GM18858 (cell line): Measurements from ENCODE around the gene POLRMT.

ENCODE experiments used
- ATAC-seq: cut with Tn5 transposase; IDR thresholded peaks from one replicate; pipeline ENCODE4 v1.9.1; 2021; ENCODE audit not compliant: unreplicated experiment

The POLRMT gene

DNA sequence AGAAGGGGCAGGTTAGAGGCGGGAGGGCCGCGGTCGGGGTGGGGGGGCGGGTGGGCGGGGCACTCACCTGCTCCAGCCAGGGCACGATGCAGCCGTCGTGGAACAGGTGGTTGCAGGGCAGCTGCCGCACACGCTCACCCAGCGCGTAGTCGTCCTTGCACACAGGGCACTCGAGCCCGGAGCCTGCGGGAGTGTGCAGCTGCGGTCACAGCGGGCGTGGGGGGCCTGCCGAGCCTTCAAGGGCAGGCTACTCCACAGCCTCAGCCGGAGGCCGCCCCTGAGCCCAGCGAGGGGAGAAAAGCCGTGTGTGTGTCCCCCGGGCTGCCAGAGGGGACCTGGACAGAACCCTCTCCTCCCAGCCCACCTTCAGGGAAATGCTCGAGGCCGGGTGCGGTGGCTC, 15.0 kb upstream of the POLRMT start:
- no peak for ATAC-seq

DNA sequence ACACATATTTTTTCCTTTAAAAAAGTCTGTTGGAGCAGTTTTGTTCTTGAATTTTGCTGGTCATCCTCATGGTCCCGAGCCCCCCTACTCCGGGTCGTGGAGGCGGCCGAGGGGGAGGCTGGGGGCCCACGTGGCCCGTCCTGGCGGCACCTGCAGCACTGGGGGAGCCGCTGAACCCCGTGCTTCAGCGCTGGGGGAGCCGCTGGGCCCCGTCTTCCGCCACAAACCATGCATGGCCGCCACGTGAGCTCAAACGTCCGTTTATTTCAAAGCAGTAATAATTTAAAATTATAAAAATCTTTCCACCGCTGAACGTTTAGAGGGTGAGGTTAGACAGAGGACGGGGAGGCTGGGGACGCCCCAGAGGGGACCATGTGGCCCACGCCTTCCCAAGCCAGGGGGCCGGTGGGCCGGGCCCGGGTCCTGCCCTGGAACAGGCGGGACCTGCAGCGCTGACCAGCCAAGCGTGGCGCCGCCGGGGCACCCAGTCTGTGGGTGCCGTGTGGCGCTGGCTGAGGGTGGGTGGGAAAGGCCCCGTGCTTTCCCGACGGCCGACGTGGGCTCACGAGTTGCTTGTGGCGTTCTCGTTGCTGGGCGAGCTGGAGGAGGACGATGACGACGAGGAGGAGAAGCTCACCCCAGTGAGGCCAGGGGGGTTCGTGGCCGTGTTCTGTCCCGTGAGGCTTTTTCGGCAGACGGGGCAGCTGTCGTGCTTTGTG, 14.4 kb upstream of the POLRMT start:
- no peak for ATAC-seq

DNA sequence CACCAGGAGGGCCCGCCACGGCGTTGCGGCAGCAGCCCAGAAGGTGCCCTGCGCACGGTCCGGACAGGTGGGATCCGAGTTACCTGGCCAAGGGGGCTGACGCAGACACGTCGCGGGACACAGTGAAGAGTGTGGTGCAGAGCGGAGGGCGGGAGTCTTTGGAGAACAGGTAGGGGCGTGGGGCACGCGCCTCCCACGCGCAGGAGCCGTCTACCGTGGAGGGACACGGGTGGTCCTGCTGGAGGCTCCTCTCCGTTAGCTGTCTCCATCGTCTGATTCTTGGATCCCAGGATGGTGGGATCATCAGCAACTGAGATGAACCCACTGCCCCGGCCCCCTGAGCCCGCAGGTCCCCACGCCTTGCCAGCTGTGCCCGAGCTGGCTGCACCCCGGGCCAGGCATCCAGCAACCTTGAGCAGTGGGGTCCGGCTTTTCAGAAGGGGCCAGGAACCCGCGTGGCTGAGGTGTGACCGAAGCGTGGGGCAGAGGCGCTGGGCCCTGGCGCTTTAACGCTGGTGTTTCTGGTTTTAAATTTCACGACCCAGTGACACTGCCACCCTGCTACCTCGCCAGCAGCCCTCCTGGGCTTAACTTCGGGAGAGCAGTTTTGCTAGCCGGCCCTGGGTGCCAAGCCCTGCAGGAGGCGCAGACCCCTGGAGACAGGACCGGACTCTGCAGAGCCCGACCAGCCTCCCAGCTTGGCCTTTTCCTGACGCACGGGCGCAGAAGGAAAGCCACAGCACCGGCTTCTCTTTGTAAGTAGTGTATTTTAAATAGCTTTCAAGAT, 13.6 kb upstream of the POLRMT start:
- no peak for ATAC-seq

DNA sequence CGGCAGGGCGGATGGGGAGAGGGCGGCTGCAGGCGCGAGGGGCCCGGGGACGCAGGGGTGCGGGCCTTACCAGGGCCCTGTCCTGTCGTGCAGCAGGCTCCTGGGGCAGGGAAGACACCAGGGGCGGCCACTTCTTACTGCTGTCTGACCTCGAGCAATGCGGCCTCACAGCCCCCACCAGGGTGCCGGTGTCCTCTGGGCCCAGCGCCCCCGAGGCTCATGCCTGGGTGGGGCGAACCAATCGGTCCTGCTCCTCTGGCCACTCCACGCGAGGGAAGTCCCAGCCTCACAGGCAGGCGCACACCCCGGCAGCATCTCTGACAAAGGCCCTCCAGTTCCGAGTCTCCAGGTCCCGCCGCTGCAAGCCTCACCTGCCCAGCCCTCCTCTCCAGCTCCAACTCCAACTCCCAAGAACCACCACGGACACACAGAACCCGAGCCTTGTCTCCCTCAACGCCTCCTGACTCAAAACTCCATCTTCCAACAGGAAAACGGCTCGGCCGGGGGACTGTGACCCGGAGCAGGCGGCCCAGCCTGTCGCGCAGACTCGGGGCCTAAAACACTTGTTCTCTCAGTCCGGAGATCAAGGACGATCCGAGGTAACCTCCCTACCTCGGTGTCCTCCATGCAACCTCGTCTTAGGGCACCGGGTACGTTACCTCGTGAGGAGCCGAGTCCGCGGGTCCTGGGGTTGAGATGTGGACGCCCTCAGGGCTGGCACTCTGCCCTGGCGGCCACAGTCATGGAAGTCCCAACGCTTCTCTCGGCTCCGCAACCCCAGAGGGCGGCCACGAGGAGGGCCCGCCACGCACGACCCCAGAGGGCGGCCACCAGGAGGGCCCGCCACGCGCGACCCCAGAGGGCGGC, 12.8 kb upstream of the POLRMT start:
- ATAC-seq: no peak

DNA sequence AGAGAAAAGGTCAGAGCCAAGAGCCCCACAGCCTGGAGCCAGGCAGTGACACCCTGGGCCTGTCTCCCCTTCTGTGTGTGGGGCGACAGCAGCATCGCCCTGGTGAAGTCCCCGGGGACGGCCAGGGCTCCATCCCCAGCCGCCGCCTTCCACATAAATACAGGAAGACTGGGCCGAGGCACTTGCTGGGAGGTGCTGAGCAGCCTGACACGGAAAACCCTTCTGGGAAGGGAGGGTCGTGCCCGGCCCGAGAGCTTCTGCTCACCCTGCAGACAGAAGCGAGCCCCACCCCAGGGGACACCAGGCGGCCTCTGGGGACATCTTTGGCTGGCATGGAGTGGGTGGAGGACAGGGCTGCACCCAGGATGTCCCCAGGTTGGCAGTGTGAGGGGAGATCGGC, 11.5 kb upstream of the POLRMT start:
- ATAC-seq: no peak

DNA sequence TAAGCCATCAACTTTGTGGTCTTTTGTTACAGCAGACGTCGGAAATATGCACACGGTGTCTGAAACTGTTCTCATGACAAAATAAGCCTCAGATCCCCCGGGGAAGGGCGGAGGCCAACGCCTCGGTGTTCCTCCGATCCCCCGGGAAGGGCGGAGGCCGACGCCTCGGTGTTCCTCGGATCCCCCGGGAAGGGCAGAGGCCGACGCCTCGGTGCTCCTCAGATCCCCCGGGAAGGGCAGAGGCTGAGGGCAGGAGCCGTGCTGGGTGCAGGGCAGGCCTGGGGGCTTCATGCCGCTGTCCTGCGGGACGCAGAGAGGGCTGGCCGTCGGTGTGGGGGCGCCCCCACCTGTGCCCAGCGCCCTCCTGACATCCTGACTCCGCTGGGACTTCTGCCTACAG, 11.0 kb upstream of the POLRMT start:
- ATAC-seq: no peak

DNA sequence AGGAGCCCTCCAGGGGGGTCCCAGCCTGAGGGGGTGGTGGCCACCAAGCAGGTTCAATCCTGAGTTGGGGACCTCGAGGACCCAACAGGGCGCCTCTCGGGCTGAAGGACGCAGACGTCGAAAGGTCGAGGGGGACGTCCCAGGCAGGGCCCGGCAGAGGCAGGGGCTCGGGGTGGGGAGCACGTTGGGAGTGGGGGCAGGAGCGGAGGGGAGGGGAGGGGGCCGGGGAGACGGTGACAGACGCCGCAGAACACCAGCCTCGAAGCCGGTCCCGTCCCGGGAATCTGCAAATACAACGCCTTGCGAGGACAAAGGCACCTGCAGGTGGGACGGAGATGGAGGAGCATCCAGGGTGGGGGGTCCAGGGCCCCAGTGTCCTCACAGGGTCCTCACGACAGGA, 10.4 kb upstream of the POLRMT start:
- ATAC-seq: no peak

DNA sequence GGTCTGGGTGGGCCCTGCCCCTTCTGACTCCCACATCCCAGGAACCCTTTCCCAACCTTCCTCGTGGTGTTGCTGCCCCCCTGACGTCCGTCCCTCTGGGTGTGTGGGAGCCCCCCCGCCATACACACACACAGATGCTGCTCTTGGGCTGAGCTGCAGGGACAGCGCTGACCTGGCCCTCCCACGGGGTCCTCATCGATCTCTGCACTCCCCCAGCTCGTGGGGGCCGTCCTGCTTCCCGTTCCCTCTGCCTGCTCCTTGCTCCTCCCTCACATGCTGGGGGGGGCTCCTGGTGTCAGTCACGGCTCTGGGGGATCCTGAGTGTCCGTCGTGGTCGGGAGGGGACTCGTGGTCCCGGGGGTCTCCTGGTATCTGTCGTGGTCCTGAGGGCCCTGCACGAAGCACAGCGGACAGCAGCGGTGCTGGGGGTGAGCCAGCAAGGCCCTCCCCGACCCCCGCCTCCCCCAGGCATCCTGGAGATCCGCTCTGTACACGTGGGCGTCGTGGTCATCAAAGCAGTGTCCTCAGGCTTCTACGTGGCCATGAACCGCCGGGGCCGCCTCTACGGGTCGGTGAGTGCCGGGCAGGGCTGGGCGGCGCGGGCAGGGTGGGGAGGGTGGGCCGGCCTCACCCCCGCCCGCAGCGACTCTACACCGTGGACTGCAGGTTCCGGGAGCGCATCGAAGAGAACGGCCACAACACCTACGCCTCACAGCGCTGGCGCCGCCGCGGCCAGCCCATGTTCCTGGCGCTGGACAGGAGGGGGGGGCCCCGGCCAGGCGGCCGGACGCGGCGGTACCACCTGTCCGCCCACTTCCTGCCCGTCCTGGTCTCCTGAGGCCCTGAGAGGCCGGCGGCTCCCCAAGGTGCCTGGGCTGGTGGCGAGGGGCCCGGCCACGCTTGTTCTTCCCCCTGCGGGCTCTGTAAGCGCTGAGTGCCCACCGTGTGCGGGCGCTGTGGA, 9.7 kb upstream of the POLRMT start:
- no peak for ATAC-seq

DNA sequence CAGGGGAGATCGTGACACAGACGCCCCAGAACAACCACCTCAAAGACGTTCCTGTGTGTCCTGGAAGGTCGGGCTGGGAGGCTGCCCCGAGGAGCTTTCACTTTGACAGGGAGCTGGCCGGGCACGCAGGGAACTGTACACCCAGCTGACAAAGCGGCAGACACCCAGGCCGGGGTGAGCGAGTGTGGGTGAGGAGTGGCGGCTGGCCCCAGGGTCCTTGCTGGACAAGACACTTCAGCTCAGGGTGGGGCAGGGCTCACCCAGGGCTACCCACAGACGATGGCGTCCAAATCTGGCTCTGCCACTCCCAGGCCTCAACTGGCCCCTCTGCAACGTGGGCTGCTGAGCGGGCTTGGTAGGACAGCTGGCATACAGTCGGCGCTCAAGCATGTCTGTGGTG, 8.4 kb upstream of the POLRMT start:
- no peak for ATAC-seq

DNA sequence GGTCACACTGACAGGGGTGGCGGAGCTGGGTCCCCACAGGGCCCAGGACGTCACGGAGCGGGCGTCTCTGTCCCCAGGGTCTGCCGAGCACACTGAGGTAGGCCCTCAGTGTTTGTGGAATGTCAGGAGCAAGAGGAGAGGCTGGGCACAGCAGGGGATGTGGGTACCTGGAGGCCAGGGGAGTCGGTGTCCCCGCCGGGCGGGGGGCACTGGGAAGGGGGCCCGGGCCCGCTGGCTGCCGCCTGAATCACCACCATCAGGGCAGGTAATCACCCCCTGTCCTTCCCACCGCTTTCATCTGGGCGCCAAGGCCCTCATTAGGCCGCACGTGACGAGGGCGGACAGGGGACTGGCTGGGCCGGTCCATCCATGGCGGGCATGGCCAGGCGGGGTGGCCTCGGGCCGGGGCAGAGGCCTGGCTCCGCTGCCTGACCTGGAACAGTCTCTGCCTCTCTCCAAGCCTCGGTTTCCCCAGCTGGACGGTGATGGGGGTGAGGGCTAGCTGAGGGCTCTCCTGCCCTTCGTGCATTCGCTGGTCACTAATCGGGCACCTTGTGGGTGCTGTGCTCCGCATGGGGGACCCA, 7.4 kb upstream of the POLRMT start:
- no peak for ATAC-seq

DNA sequence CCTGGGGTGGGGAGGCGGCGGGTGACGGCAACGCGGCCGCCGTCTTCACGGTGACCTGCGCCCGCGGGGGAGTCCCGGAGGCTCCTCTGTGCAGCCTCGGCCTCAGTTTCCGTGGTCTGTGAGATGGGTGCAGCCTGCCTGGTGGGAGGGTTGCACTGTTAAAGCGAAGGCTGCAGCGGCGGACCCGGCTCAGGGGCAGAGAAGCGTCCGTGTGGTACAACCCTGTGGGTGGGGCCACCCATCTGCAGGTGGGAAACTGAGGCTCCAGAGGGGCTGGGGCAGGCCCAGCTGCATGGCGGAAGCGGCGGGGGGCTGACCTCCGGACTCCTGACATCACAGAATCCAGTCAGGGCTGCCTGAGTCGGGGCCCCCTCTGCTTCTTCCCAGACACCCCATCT, 6.8 kb upstream of the POLRMT start:
- no peak for ATAC-seq

DNA sequence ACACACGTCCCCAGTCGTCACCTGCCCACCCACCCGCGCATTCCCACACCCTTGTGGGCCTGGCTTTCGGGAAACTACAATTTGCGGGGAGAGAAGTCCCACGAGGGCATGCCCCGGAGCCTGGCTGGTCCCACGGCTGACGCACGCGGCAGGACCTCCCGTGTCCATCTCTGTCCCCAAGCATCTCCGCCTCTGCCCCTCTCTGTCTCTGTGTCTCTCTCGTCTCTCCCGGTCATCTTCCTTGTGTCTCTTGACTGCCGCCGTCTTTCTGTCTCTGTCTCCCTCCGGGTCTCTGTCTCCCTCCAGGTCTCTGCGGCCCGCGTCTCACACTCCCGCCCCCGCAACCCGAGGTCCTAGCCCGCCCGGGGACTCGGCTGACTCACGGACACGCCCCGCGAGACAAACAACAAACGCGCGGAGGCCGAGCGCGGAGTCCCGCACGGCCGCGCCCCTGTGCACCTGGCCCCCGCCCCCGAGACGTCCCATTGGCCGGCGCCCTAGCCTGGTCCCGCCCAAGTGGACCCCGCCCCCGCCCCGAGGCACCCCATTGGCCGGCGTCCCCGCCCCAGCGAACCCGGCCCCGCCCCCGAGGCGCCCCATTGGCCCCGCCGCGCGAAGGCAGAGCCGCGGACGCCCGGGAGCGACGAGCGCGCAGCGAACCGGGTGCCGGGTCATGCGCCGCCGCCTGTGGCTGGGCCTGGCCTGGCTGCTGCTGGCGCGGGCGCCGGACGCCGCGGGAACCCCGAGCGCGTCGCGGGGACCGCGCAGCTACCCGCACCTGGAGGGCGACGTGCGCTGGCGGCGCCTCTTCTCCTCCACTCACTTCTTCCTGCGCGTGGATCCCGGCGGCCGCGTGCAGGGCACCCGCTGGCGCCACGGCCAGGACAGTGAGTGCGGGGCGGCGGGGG, 6.2 kb upstream of the POLRMT start, which contains the start of gene FGF22:
TSS of gene FGF22 (plus strand) at position 627 of the 908 bp plus-strand sequence. CDS start at position 674, 47 bp downstream.
- no peak for ATAC-seq

DNA sequence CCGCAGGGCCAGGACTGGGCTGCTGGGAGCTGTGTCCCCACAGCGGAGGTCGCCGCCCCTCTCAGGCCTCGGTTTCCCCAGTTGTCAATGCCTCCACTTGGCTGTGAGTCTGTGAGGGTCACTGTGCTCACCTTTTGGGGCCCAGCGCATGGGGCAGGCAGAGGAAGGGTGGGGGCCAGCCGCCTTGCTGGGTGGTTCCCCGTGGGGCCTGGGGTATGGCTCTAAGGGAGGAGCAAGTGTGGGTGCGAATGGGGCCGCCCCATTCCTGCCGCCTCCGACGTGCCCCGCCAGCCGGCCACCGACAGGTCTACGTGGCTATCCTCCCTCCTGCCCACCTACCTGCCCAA, 5.5 kb upstream of the POLRMT start:
- no peak for ATAC-seq

DNA sequence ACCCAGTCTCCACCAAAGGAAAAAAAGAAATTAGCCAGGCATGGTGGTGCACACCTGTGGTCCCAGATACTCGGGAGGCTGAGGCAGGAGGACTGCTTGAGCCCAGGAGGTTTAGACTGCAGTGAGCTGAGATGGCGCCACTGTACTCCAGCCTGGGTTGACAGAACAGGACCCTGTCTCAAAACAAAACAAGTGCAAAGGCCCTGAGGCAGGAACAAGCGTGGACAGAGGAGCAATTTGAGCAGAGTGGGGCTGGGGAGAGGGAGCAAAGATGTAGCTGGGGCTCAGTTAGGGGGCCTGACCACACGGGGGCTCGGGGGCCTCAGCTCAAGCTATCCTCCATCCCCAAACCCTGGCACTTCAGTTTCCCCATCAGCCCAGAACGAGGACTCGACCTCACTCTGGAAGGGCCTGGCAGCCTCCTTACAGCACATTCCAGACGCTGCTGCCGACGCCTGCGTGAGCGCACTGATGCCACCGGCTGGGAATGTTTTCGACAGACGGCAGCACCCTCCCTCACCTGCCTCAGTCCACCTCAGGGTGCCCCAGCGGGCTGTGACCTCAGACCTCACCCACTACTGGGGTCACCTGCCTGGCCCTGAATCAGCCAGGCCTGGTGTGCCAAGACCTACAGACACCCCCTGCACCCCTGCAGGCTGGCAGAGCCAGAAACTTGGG, 1.8 kb upstream of the POLRMT start:
- no peak for ATAC-seq

DNA sequence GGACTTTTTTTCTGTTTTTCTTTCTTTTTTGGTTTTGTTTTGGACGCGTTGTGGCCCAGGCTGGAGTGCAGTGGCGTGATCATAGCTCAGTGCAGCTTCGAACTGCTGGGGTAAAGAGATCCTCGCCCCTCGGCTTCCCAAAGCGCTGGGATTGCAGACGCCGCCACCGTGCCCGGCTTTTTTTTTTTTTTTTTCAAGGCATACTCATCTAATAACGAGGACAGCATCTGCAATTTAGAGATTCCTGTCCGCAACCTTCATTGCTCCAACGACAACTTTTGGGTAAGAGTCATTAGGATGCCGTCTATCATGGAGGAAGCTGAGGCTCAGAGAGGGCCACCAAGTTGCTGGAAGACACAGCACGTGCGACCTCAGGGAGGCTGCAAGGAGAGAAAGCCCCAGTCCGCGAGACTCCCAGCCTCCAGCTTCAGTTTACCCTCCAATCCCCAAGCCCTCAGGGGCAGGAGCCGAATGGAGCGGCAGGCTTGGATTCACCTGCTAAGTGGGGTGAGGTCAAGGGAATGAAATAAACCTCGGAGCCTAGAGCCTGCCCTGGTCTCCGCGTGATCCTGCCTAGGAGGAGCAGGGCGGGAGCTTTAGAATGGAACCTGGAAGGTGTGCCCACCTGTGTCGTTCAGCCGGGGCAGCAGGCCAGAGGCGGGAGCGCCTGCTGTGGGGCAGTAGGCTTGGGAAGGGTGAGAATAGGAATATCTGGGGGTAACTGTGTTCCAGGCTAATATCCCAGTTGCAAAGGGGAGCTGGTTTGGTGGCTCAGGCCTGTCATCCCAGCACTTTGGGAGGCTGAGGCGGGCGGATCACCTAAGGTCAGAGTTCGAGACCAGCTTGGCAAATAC, 676 bp upstream of the POLRMT start:
- no peak for ATAC-seq

DNA sequence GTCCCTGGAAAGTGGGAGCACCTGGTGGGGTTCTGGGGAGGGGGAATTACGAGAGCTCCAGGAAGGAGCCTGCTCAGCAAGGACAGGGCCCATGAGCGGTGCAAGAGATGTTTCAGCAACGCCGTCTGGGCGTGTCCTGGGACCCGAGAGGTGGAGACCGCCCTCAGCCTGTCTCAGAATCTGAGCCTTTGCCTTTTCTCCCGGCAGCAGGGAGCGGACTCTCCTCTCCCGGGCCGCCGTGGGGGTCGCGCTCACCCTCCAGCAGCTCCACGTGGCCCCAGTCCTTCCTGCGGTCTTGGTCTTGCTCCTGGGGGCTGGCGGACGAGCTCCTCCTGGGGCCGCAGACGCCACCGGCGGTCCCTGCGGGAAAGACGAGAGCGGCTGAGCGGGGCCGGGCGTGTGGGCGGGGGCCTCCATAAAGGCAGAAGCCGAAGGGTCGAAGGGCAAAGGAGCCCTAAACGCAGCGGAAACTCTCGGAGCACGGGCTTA, 714 bp downstream of the POLRMT start:
- ATAC-seq: no peak

DNA sequence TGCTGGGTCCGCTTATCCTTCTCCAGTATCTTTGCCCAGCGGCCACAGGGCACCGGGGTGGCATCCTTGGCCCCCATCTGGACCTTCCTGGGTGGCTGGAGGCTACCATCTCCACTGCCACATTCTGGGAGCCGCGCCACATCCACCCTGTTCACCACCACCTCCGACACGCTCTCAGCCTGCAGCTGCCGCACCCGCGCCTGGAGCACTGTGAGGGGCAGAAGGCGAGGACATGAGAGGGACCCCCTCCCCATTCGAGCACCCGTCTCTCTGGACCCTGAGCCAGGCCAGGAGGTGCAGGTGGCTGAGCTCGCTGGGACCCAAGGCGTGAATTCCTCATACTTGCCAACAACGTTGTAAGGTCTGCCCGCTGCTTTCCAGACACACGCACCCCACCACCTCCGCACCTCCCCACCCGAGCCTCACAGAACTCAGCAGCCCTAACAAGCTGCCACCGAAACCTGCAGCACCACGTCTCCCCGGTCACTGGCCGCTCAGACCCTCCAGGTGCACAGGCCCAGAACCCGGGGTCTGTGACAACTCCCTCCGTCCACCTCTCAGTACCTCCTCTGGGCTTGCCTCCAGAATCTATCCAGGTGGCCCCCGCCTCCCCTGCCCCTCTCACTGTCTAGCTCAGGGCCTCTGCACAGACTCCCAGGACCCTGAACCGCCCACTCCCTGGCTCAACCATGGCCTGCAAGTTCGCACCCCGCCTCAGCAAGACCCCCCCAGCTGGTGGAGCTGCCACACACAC, 3.2 kb downstream of the POLRMT start:
- ATAC-seq: no peak
